SIG-M5 treated with dmso at 0.1 percent for 504 hours (cell line): Measurements from ENCODE around the gene RIMS4.

Experiments used
- DNase-seq: peaks from one replicate; lab custom pipeline; 2025; ENCODE audit not compliant: unreplicated experiment; lab: John Stamatoyannopoulos, UW

Gene RIMS4

GRCh38 chr20:44743916-44744655 is 66.3 kb downstream of the RIMS4 start:
- no peak for DNase-seq

GRCh38 chr20:44743080-44743701 is 67.2 kb downstream of the RIMS4 start:
- no peak for DNase-seq

GRCh38 chr20:44742304-44743079 is 67.9 kb downstream of the RIMS4 start:
- no peak for DNase-seq

- DNase-seq, result no peak
Observed at GRCh38 chr20:44739942-44740341, 70.4 kb downstream of the RIMS4 start.

- peak; percentile 65 for DNase-seq
Observed at GRCh38 chr20:44738813-44739477, 71.4 kb downstream of the RIMS4 start.

GRCh38 chr20:44737116-44737515 is 73.2 kb downstream of the RIMS4 start:
- no peak for DNase-seq

- DNase-seq, result peak; percentile 93
Observed at GRCh38 chr20:44736170-44737021, 74.0 kb downstream of the RIMS4 start.

GRCh38 chr20:44735816-44736169 is 74.6 kb downstream of the RIMS4 start:
- no peak for DNase-seq

- DNase-seq, result no peak
Observed at GRCh38 chr20:44734938-44735337, 75.4 kb downstream of the RIMS4 start.

GRCh38 chr20:44733341-44734069 is 76.8 kb downstream of the RIMS4 start:
- DNase-seq, result peak; percentile 31

- DNase-seq, result no peak
Observed at GRCh38 chr20:44732327-44732726, 78.0 kb downstream of the RIMS4 start.

GRCh38 chr20:44731657-44732056 is 78.7 kb downstream of the RIMS4 start:
- no peak for DNase-seq

GRCh38 chr20:44730441-44730840 is 79.9 kb downstream of the RIMS4 start:
- DNase-seq, result no peak

GRCh38 chr20:44728801-44729443 is 81.4 kb downstream of the RIMS4 start:
- DNase-seq, result peak; percentile 68

- DNase-seq, result no peak
Observed at GRCh38 chr20:44727651-44728050, 82.7 kb downstream of the RIMS4 start.

- no peak for DNase-seq
Observed at GRCh38 chr20:44727039-44727438, 83.3 kb downstream of the RIMS4 start.

- no peak for DNase-seq
Observed at GRCh38 chr20:44725837-44726236, 84.5 kb downstream of the RIMS4 start.

- DNase-seq, result no peak
Observed at GRCh38 chr20:44724423-44725091, 85.8 kb downstream of the RIMS4 start.

GRCh38 chr20:44723798-44724362 is 86.5 kb downstream of the RIMS4 start:
- DNase-seq, result no peak
